Common myeloid progenitor, CD34-positive (primary cell): ENCODE measurements around the gene ITGA7.

ENCODE experiments used
- CTCF ChIA-PET: fragments of 350-600 bp; sonication (Branson Sonifier 250); formaldehyde crosslinking; loops from one replicate; lab custom pipeline; 2021; ENCODE audit warnings: antibody characterized with exemption; lab: Charles Lee
- POLR2A ChIA-PET: fragments of 350-600 bp; sonication (Branson Sonifier 250); formaldehyde crosslinking; loops from one replicate; lab custom pipeline; 2021; ENCODE audit warnings: antibody characterized with exemption; lab: Charles Lee
- DNase-seq, 3 donors: peaks; one replicate each; pipeline versions ENCODE4 v3.0.0 to v3.0.0-alpha.2; 2013
- H3K27ac ChIP-seq, 2 experiments: 1 replicate in 1 of 2; 2 replicates in 1 of 2; pipeline ENCODE4 v1.7.0; 2013; ENCODE audit warnings: inconsistent platforms in 2 of 2, low read length in 2 of 2, mild to moderate bottlenecking in 2 of 2, low read depth in 1 of 2, moderate library complexity in 1 of 2; ENCODE audit not compliant: severe bottlenecking in 2 of 2, insufficient read depth in 1 of 2, poor library complexity in 1 of 2
- H3K27me3 ChIP-seq, 5 experiments: replicated peaks in 2 of 5; 1 replicate in 3 of 5; 2 replicates in 2 of 5; pipeline versions ENCODE4 v1.6.1 to v1.7.0; 2013; ENCODE audit warnings: low read length in 4 of 5, mild to moderate bottlenecking in 2 of 5, moderate library complexity in 2 of 5, inconsistent platforms in 1 of 5; ENCODE audit not compliant: insufficient read depth in 5 of 5, control insufficient read depth in 4 of 5
- H3K36me3 ChIP-seq, 4 experiments: 1 replicate in 2 of 4; 2 replicates in 2 of 4; pipeline versions ENCODE4 v1.6.1 to v1.7.0; 2013; ENCODE audit warnings: low read length in 3 of 4, control low read depth in 1 of 4, mild to moderate bottlenecking in 1 of 4; ENCODE audit not compliant: control insufficient read depth in 4 of 4, insufficient read depth in 4 of 4
- H3K4me1 ChIP-seq, 4 experiments: 1 replicate in 3 of 4; 2 replicates in 1 of 4; pipeline versions ENCODE4 v1.6.1 to v1.7.1; 2013; ENCODE audit warnings: low read length in 3 of 4, mild to moderate bottlenecking in 3 of 4, control low read depth in 1 of 4, inconsistent platforms in 1 of 4, moderate library complexity in 1 of 4; ENCODE audit not compliant: control insufficient read depth in 4 of 4, insufficient read depth in 4 of 4; ENCODE audit errors: control extremely low read depth in 1 of 4
- H3K4me3 ChIP-seq, 7 experiments: 1 replicate in 4 of 7; 2 replicates in 3 of 7; pipeline versions ENCODE4 v1.5.1 to v1.7.0; 2013; ENCODE audit warnings: mild to moderate bottlenecking in 7 of 7, low read length in 6 of 7, moderate library complexity in 6 of 7, inconsistent platforms in 2 of 7, low read depth in 2 of 7, control low read depth in 1 of 7; ENCODE audit not compliant: insufficient read depth in 4 of 7, control insufficient read depth in 1 of 7; ENCODE audit errors: extremely low read depth in 1 of 7
- H3K9me3 ChIP-seq, 5 experiments: 1 replicate in 4 of 5; 2 replicates in 1 of 5; pipeline versions ENCODE4 v1.6.1 to v1.7.1; 2013; ENCODE audit warnings: low read length in 4 of 5, mild to moderate bottlenecking in 2 of 5, inconsistent platforms in 1 of 5, low read depth in 1 of 5, moderate library complexity in 1 of 5; ENCODE audit not compliant: control insufficient read depth in 4 of 5, insufficient read depth in 2 of 5; ENCODE audit errors: control extremely low read depth in 1 of 5
- WGBS: methylation state at CpG from one replicate; pipeline ENCODE4 v1.1.5; 2013; ENCODE audit not compliant: insufficient coverage; 5-methylcytosine and 5-hydroxymethylcytosine counted together

ITGA7 gene

GRCh38 chr12:55664826-55665225, 42.9 kb downstream of the ITGA7 start:
- WGBS = 95% methylated on average over 4 of the region's 10 CpGs
- H3K4me1 ChIP-seq = no peaks in the 10 kb centered on the region
- H3K9me3 ChIP-seq = no peaks in the 10 kb centered on the region
- CTCF ChIA-PET = interaction anchor here (1.2 to 1.3 kb wide), 2 partner anchors 9 to 13 kb away, joined by 3 read pairs; no protein-coding TSS in a partner anchor
- H3K4me3 ChIP-seq = no peak overlapping the region
- DNase-seq = no peak
- no peak overlapping the region for H3K27ac ChIP-seq
- H3K36me3 ChIP-seq = no peaks in the 10 kb centered on the region
- H3K27me3 ChIP-seq = peaks cover 0 to 6% (median 0%) of the 10 kb centered on the region in 5 experiments
- POLR2A ChIA-PET = no interaction called here

DNA sequence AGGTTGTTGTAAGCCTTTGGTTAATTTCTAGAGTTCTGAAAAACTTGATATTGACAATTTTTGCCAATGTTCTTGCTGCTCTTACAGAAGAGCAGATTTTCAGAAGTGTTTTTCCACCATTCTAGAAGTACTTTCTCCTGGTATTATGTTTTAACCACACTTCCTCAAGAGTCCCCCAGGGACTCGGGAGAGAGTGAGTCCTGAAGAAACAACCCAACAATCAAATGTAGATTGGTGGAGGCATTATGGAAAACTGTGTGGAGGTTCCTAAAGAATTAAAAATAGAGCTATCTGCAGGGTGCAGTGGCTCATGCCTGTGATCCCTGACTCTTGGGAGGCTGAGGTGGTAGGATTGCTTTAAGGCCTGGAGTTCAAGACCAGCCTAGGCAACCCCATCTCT, 44.3 kb downstream of the ITGA7 start:
- H3K4me1 ChIP-seq = no peaks in the 10 kb centered on the region
- no peak overlapping the region for H3K27ac ChIP-seq
- ChIA-PET CTCF (interaction anchor here (1.1 to 2.6 kb wide), 4 partner anchors 12 to 57 kb away, joined by 3 to 7 read pairs (median 5); partner anchors contain the start of gene RDH5), POLR2A (no interaction called here)
- H3K4me3 ChIP-seq = no peak overlapping the region
- H3K9me3 ChIP-seq = no peaks in the 10 kb centered on the region
- DNase-seq = no peak
- peaks cover 0 to 6% (median 0%) of the 10 kb centered on the region in 5 experiments for H3K27me3 ChIP-seq
- WGBS = no CpG with 5 or more reads among the region's 1 CpG
- no peaks in the 10 kb centered on the region for H3K36me3 ChIP-seq

GRCh38 chr12:55659486-55660385, 48.0 kb downstream of the ITGA7 start:
- Histone ChIP-seq H3K27me3 (peaks cover 0 to 10% (median 0%) of the 10 kb centered on the region in 5 experiments), H3K27ac (no peak overlapping the region), H3K9me3 (no peaks in the 10 kb centered on the region), H3K36me3 (no peaks in the 10 kb centered on the region), H3K4me3 (no peak overlapping the region), H3K4me1 (no peaks in the 10 kb centered on the region)
- ChIA-PET POLR2A (no interaction called here), CTCF (interaction anchor here (1.0 to 6.0 kb wide), 3 partner anchors 12 to 46 kb away, joined by 3 to 87 read pairs (median 4); no protein-coding TSS in a partner anchor)
- DNase-seq = peak in 2 of 3 donors; percentile 47 to 50
- 97% methylated on average over 8 of the region's 9 CpGs for WGBS

DNA sequence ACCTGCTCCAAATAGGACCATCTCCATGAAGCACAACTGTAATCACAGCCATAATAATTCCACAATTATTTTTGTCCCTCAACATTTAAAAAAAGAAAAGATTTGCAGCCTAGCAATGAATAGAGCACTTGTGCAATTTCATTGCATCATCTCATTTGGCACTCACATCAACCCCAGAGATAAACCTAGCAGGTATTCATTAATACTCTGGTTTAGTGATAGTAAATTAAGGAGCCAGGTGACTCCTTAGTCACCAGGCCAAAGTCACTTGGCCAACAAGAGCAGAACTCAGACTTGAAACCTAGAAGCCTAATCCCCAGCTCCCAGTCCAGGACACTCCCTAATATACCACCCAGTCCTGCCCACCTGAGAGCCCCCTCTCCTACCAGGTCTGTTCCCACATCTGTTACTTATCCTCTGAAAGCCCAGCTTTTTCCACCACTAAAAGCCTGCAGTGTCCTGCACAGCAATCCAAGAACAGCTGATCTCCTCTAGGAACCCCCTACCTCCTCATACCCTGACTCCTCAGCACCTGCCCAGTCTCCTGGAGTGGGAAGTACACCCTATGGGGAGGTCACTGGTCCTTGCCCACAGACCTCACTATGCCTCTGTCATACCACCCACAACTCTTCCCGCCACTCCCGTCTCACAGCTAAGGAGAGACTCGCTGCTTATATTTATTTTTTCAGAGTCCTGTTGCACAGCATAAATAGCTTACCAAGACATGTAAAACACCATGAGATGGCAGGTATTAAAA, 48.9 kb downstream of the ITGA7 start:
- no CpG with 5 or more reads among the region's 3 CpGs for WGBS
- ChIA-PET POLR2A (no interaction called here), CTCF (interaction anchor here (1.0 to 6.0 kb wide), 3 partner anchors 12 to 61 kb away, joined by 5 to 87 read pairs (median 6); partner anchors contain the start of gene RDH5)
- Histone ChIP-seq H3K9me3 (no peaks in the 10 kb centered on the region), H3K36me3 (no peaks in the 10 kb centered on the region), H3K4me3 (no peak overlapping the region), H3K27me3 (peaks cover 0 to 10% (median 0%) of the 10 kb centered on the region in 5 experiments), H3K4me1 (no peaks in the 10 kb centered on the region), H3K27ac (no peak overlapping the region)
- DNase-seq = no peak

DNA sequence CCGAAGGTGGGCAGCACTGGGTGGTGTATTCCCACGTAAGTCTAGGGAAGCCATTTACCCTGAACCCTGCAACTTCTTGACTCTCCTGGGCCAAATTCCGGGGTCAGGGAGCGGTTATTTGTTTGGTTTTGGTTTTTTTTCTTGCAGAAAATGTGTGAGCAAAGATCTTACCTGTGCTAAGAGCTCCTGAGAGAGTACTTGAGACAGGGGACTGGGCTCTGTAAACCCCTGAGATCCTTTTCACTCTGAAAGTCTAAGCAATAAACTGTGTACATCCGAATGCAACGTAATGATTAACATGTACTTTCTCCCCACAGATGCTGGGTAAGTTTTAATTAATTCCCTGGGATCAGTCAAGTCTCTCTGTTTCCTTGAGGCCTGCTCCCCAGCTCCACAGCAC, 49.5 kb downstream of the ITGA7 start:
- DNase-seq = no peak
- POLR2A ChIA-PET = interaction anchor here (1.7 kb wide), 1 partner anchor 11 kb away, joined by 3 read pairs; no protein-coding TSS in a partner anchor

GRCh38 chr12:55657212-55657611, 50.5 kb downstream of the ITGA7 start:
- CTCF ChIA-PET = interaction anchor here (0.9 to 6.0 kb wide), 15 partner anchors 10 to 687 kb away, joined by 3 to 87 read pairs (median 5); partner anchors contain the start of gene RDH5
- Histone ChIP-seq H3K4me1 (no peaks in the 10 kb centered on the region), H3K4me3 (no peak overlapping the region), H3K27ac (no peak overlapping the region), H3K27me3 (peaks cover 0 to 4% (median 0%) of the 10 kb centered on the region in 5 experiments), H3K36me3 (no peaks in the 10 kb centered on the region), H3K9me3 (no peaks in the 10 kb centered on the region)
- POLR2A ChIA-PET = interaction anchor here (1.7 kb wide), 1 partner anchor 10 kb away, joined by 3 read pairs; no protein-coding TSS in a partner anchor
- WGBS = 83% methylated on average over 2 of the region's 4 CpGs
- no peak for DNase-seq

More for the DNA sequence above, 49.5 kb downstream of the ITGA7 start:
- Histone ChIP-seq H3K4me1 (no peaks in the 10 kb centered on the region), H3K36me3 (no peaks in the 10 kb centered on the region), H3K9me3 (no peaks in the 10 kb centered on the region), H3K27me3 (peaks cover 0 to 10% (median 0%) of the 10 kb centered on the region in 5 experiments), H3K27ac (no peak overlapping the region), H3K4me3 (no peak overlapping the region)
- 98% methylated on average over 6 of the region's 6 CpGs for WGBS
- CTCF ChIA-PET = interaction anchor here (0.9 to 6.0 kb wide), 4 partner anchors 12 to 62 kb away, joined by 3 to 87 read pairs (median 6); partner anchors contain the start of gene RDH5
